ENCODE measurements around the gene RPS27L.
"Not testable (repeated sequence)": the region's sequence is repeated elsewhere in the genome, so short reads cannot be mapped to it uniquely, and the experiment has no call there.

Gene RPS27L

GRCh38 chr15:63135281-63135680 lies 22.0 kb downstream of the RPS27L start:
- no peak for DNase-seq

- no peak for DNase-seq
Measured at GRCh38 chr15:63134245-63134985, 22.9 kb downstream of the RPS27L start.

GRCh38 chr15:63133786-63134185 lies 23.5 kb downstream of the RPS27L start:
- no peak for DNase-seq

GRCh38 chr15:63126726-63127125 lies 30.6 kb downstream of the RPS27L start:
- DNase-seq: no peak

GRCh38 chr15:63124506-63124905 lies 32.8 kb downstream of the RPS27L start:
- DNase-seq: no peak

- peak; percentile 9 for DNase-seq
Measured at GRCh38 chr15:63122002-63122875, 35.0 kb downstream of the RPS27L start.

GRCh38 chr15:63121382-63122001 lies 35.8 kb downstream of the RPS27L start, which contains the start of gene LACTB:
TSS of gene LACTB (plus strand) at chr15:63121861. CDS start at chr15:63121872, 11 bp downstream.
- peak; percentile 40 for DNase-seq

- DNase-seq: no peak
Measured at GRCh38 chr15:63118854-63119253, 38.4 kb downstream of the RPS27L start.

- DNase-seq: no peak
Measured at GRCh38 chr15:63114465-63114864, 42.8 kb downstream of the RPS27L start.

- no peak for DNase-seq
Measured at GRCh38 chr15:63112871-63113270, 44.4 kb downstream of the RPS27L start.

- DNase-seq: no peak
Measured at GRCh38 chr15:63111481-63111880, 45.8 kb downstream of the RPS27L start.

- DNase-seq: no peak
Measured at GRCh38 chr15:63110428-63111026, 46.8 kb downstream of the RPS27L start.

- no peak for DNase-seq
Measured at GRCh38 chr15:63109920-63110319, 47.4 kb downstream of the RPS27L start.

- no peak for DNase-seq
Measured at GRCh38 chr15:63109498-63109897, 47.8 kb downstream of the RPS27L start.

- DNase-seq: no peak
Measured at GRCh38 chr15:63107895-63108546, 49.3 kb downstream of the RPS27L start.

- DNase-seq: not testable (repeated sequence)
Measured at GRCh38 chr15:63105354-63105753, 51.9 kb downstream of the RPS27L start.

GRCh38 chr15:63104727-63105126 lies 52.5 kb downstream of the RPS27L start:
- DNase-seq: no peak

- DNase-seq: no peak
Measured at GRCh38 chr15:63103416-63103815, 53.9 kb downstream of the RPS27L start.

GRCh38 chr15:63099581-63099980 lies 57.7 kb downstream of the RPS27L start:
- not testable (repeated sequence) for DNase-seq

- DNase-seq: not testable (repeated sequence)
Measured at GRCh38 chr15:63098901-63099300, 58.4 kb downstream of the RPS27L start.

All from NCI-H1694 treated with DMSO at 0.1 percent for 48 hours (cell line).